Breast epithelium (tissue), 3 donors: ENCODE data around the gene MDH2.

Source experiments
- CTCF ChIP-seq, 3 donors: fragments of 450-650 bp; IDR thresholded peaks; one replicate each; pipeline ENCODE4 v1.5.1; 2016 to 2017; ENCODE audit warnings: antibody characterized with exemption in 3 of 3, mild to moderate bottlenecking in 3 of 3, moderate library complexity in 3 of 3
- POLR2A ChIP-seq: fragments of 450-650 bp; IDR thresholded peaks from one replicate; pipeline ENCODE4 v1.6.1; 2016; ENCODE audit warnings: antibody characterized with exemption, mild to moderate bottlenecking, moderate library complexity
- POLR2AphosphoS5 ChIP-seq, 3 donors: sonication (generic); formaldehyde crosslinking; IDR thresholded peaks; one replicate each; pipeline ENCODE4 v1.6.1; 2017; ENCODE audit warnings: antibody characterized with exemption in 3 of 3

- no peak for TF ChIP-seq CTCF (IDR thresholded peaks at IDR 0.05)
- no peak for TF ChIP-seq POLR2AphosphoS5 (IDR thresholded peaks at IDR 0.05)
- TF ChIP-seq POLR2A = no peak
Measured at GRCh38 chr7:76072243-76073148, 24.6 kb downstream of the MDH2 start.
